ENCODE data around the gene APC. TPM values are rescaled to one million over a fixed set of nuclear protein-coding genes. Genes with fewer than 3 reads are reported as not detected.
A peak's percentile ranks its signal among the peaks of the same experiment; 100 is the strongest.

Gene APC
- total and polyA plus RNA-seq, 2 of the 13 experiments (the other 11 are each of a cell fraction or from before 2014, with no cell fraction given) = 6.1 to 19.0 TPM

- TF ChIP-seq BCLAF1 (IDR thresholded peaks at IDR 0.05) (no peak), ATF5 (CRISPR knock-in tag; IDR thresholded peaks at IDR 0.05; ENCODE audit: low read depth) (peak; percentile 74; the same call in 1 of the 2 replicates), BRCA1 (CRISPR knock-in tag; IDR thresholded peaks at IDR 0.05) (peak; percentile 87; the same call in 1 of the 2 replicates), ZUFSP (CRISPR knock-in tag; IDR thresholded peaks at IDR 0.05; ENCODE audit: borderline replicate concordance) (no peak), ZNF841 (CRISPR knock-in tag; IDR thresholded peaks at IDR 0.05; ENCODE audit: borderline replicate concordance) (no peak), NKX3-1 (CRISPR knock-in tag; IDR thresholded peaks at IDR 0.05) (peak; percentile 97), ZSCAN21 (CRISPR knock-in tag; IDR thresholded peaks at IDR 0.05; ENCODE audit: borderline replicate concordance) (peak; percentile 66), ZKSCAN5 (CRISPR knock-in tag; IDR thresholded peaks at IDR 0.05) (no peak), RBAK (CRISPR knock-in tag; IDR thresholded peaks at IDR 0.05) (no peak), MNT (IDR thresholded peaks at IDR 0.05) (no peak), RERE (CRISPR knock-in tag; IDR thresholded peaks at IDR 0.05; ENCODE audit: low read depth) (peak; percentile 47; the same call in 1 of the 2 replicates)
These were observed 123.4 kb downstream of the APC start, which contains the start of gene SRP19 (continued) for GRCh38 chr5:112860929-112861637.
